Measurements from ENCODE around the gene FCGR3A.

- no peak for TF ChIP-seq CTCF (IDR thresholded peaks at IDR 0.05; ENCODE audit: low read depth, low read length)
- TF ChIP-seq POLR2A (IDR thresholded peaks at IDR 0.05; ENCODE audit: extremely low read depth, insufficient read length): no peak
- TF ChIP-seq, protein P1, sequence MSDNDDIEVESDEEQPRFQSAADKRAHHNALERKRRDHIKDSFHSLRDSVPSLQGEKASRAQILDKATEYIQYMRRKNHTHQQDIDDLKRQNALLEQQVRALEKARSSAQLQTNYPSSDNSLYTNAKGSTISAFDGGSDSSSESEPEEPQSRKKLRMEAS (IDR thresholded peaks at IDR 0.05; ENCODE audit: low read depth, low read length): no peak
- no peak for TF ChIP-seq MYC (IDR thresholded peaks at IDR 0.05; ENCODE audit: low read depth, low read length)
Observed at GRCh38 chr1:161499099-161500039, 50.2 kb downstream of the FCGR3A start.

Data from NB4 (cell line).